ENCODE results near the gene VIP. TPM values are rescaled to one million over a fixed set of nuclear protein-coding genes. Genes with fewer than 3 reads are reported as not detected.

VIP gene
- total and polyA plus RNA-seq, 7 experiments from 2014 or later = not detected

DNA sequence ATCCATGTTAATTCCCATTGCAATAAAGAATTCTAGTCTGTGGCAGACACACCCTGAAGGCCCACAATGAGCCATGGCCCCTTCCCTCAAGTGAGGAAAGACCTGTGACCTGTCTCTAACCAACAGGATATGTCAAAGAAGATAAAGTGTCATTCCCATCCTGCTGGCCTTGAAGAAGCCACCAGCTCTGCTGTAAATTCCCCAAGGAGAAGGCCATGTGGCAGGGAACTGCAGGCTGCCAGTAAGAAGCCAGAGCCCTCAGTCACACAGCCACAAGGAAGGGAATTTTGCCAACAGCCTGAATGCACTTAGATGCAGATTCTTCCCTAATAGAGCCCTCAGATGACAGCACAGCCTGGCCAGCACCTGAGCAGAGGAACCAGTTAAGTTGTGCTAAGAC, 24.8 kb downstream of the VIP start:
- Histone ChIP-seq H3K4me3 (ENCODE audit: low read length) (no peak overlapping the region), H3K36me3 (ENCODE audit: control insufficient read depth in 2 of 3, insufficient read depth in 3 of 3, low read length in 3 of 3) (no peaks in the 10 kb centered on the region), H3K27ac (ENCODE audit: low read depth, low read length) (no peak overlapping the region), H3K9me3 (ENCODE audit: control insufficient read depth in 2 of 3, low read length in 3 of 3) (no peaks in the 10 kb centered on the region), H3K4me1 (ENCODE audit: control insufficient read depth in 2 of 2, insufficient read depth in 2 of 2, low read length in 2 of 2) (no peaks in the 10 kb centered on the region), H3K27me3 (ENCODE audit: control insufficient read depth in 2 of 2, insufficient read depth in 2 of 2, low read length in 2 of 2) (no peaks in the 10 kb centered on the region)
- Mint-ChIP-seq H3K9me3 (peaks cover 0 to 9% (median 0%) of the 10 kb centered on the region in 11 donors), H3K4me1 (no peaks in the 10 kb centered on the region), H3K27me3 (peaks cover 0 to 4% (median 0%) of the 10 kb centered on the region in 5 donors), H3K36me3 (no peaks in the 10 kb centered on the region), H3K27ac (no peak overlapping the region), H3K4me3 (no peak overlapping the region)
- ATAC-seq (no peak), DNase-seq (no peak)
- CTCF ChIA-PET = no interaction called here
- intact Hi-C loops (cut with micrococcal nuclease) = no loop called here
- POLR2A ChIA-PET = no interaction called here

DNA sequence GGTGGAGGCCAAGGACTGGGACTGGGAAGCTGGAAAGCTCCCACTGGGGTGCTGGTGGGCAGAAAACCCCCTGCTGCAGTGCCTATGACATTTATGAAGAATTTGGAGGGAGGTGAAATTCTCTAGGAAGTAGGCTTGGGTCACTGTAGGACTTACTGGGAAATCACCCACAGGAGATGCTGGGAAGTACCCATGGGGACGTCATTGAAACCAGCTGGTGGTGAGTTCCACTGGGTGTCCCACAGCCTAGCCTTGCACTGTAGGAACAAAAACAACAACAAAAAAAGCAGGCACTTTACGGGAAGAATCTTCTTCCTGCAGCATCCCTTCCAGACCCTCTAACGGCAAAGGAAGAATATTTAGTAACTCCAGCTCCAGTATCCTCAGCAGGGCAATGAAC, 26.2 kb downstream of the VIP start:
- intact Hi-C loops (cut with micrococcal nuclease) = no loop called here
- H3K36me3 Mint-ChIP-seq = no peaks in the 10 kb centered on the region
- Histone ChIP-seq H3K36me3 (ENCODE audit: control insufficient read depth in 2 of 3, insufficient read depth in 3 of 3, low read length in 3 of 3) (no peaks in the 10 kb centered on the region), H3K4me3 (ENCODE audit: low read length) (no peak overlapping the region), H3K27ac (ENCODE audit: low read depth, low read length) (no peak overlapping the region), H3K27me3 (ENCODE audit: control insufficient read depth in 2 of 2, insufficient read depth in 2 of 2, low read length in 2 of 2) (no peaks in the 10 kb centered on the region), H3K9me3 (ENCODE audit: control insufficient read depth in 2 of 3, low read length in 3 of 3) (no peaks in the 10 kb centered on the region), H3K4me1 (ENCODE audit: control insufficient read depth in 2 of 2, insufficient read depth in 2 of 2, low read length in 2 of 2) (no peaks in the 10 kb centered on the region)
- ChIA-PET CTCF (no interaction called here), POLR2A (no interaction called here)
- no peak overlapping the region for H3K27ac Mint-ChIP-seq
- H3K9me3 Mint-ChIP-seq = peaks cover 0 to 9% (median 0%) of the 10 kb centered on the region in 11 donors
- H3K4me1 Mint-ChIP-seq = no peaks in the 10 kb centered on the region
- DNase-seq = no peak
- H3K27me3 Mint-ChIP-seq = peaks cover 0 to 4% (median 0%) of the 10 kb centered on the region in 5 donors
- ATAC-seq = no peak
- no peak overlapping the region for H3K4me3 Mint-ChIP-seq

DNA sequence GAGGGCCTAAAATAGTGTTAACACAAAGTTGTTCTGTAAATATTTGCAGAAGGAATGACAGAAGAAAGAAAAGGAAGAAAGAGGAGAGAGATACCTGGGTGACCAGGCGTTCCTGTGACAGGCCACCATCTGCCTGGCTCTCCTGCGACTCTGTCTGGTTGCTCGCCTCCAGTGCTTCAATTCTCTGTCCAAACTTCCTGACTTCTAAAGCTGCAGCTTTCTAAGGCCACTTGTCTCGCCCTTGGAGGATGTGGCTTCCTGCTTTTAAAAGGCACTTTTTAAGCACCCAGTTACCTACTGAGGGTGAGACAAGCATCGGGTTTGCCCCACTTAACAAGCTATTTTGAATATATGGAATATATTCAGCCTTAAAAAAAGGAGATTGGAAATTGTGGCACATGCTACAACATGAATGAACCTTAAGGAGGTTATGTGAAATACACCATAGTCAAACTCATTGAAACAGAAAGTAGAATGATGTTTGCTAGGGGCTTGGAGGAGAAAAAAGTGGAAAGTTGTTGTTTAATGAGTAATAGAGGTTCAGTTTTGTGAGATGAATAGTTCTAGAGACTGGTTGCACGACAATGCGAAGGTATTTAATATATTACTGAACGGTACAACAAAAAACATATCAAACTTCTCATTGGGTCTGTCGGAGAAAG, 32.8 kb downstream of the VIP start:
- no peaks in the 10 kb centered on the region for H3K9me3 ChIP-seq (ENCODE audit: control insufficient read depth in 2 of 3, low read length in 3 of 3)
- H3K4me3 ChIP-seq (ENCODE audit: low read length) = no peak overlapping the region
- no peak overlapping the region for H3K27ac Mint-ChIP-seq
- peaks cover 0 to 9% (median 0%) of the 10 kb centered on the region in 11 donors for H3K9me3 Mint-ChIP-seq
- no peaks in the 10 kb centered on the region for H3K36me3 ChIP-seq (ENCODE audit: control insufficient read depth in 2 of 3, insufficient read depth in 3 of 3, low read length in 3 of 3)
- POLR2A ChIA-PET = no interaction called here
- intact Hi-C loops (cut with micrococcal nuclease) = no loop called here
- no peak for DNase-seq
- H3K4me1 ChIP-seq (ENCODE audit: control insufficient read depth in 2 of 2, insufficient read depth in 2 of 2, low read length in 2 of 2) = no peaks in the 10 kb centered on the region
- no peaks in the 10 kb centered on the region for H3K4me1 Mint-ChIP-seq
- no peak overlapping the region for H3K4me3 Mint-ChIP-seq
- H3K27me3 Mint-ChIP-seq = peaks cover 0 to 4% (median 0%) of the 10 kb centered on the region in 5 donors
- CTCF ChIA-PET = no interaction called here
- no peaks in the 10 kb centered on the region for H3K36me3 Mint-ChIP-seq
- ATAC-seq = no peak
- H3K27me3 ChIP-seq (ENCODE audit: control insufficient read depth in 2 of 2, insufficient read depth in 2 of 2, low read length in 2 of 2) = no peaks in the 10 kb centered on the region
- no peak overlapping the region for H3K27ac ChIP-seq (ENCODE audit: low read depth, low read length)

DNA sequence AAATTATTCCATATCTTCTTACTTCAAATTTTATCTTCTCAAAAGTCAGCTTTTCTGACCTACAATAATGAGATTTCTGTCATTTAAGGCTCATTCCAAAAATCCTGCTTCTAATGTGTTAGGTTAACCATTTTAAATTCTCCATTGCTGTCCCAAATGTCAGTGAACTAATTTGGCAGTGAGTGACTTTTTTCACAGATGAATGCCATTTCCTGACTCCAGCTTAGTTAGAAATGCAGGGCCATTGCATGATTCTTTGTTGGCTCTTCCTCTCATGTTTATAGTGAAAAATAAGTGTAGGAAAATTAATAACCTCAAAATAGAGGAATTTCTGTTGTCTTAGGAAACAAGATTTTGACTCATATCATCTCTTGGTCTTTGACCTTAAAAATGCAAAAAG, 44.1 kb downstream of the VIP start:
- no peaks in the 10 kb centered on the region for H3K36me3 Mint-ChIP-seq
- no peak overlapping the region for H3K4me3 ChIP-seq (ENCODE audit: low read length)
- no peaks in the 10 kb centered on the region for H3K4me1 Mint-ChIP-seq
- no peak overlapping the region for H3K27ac Mint-ChIP-seq
- no peaks in the 10 kb centered on the region for H3K9me3 ChIP-seq (ENCODE audit: control insufficient read depth in 2 of 3, low read length in 3 of 3)
- intact Hi-C loops (cut with micrococcal nuclease) = no loop called here
- no peaks in the 10 kb centered on the region for H3K4me1 ChIP-seq (ENCODE audit: control insufficient read depth in 2 of 2, insufficient read depth in 2 of 2, low read length in 2 of 2)
- CTCF ChIA-PET = no interaction called here
- POLR2A ChIA-PET = no interaction called here
- peaks cover 0 to 31% (median 23%) of the 10 kb centered on the region in 5 donors for H3K27me3 Mint-ChIP-seq
- no peaks in the 10 kb centered on the region for H3K27me3 ChIP-seq (ENCODE audit: control insufficient read depth in 2 of 2, insufficient read depth in 2 of 2, low read length in 2 of 2)
- no peak overlapping the region for H3K27ac ChIP-seq (ENCODE audit: low read depth, low read length)
- DNase-seq = no peak
- H3K4me3 Mint-ChIP-seq = no peak overlapping the region
- ATAC-seq = no peak
- no peaks in the 10 kb centered on the region for H3K36me3 ChIP-seq (ENCODE audit: control insufficient read depth in 2 of 3, insufficient read depth in 3 of 3, low read length in 3 of 3)
- peaks cover 0 to 2% (median 0%) of the 10 kb centered on the region in 11 donors for H3K9me3 Mint-ChIP-seq

DNA sequence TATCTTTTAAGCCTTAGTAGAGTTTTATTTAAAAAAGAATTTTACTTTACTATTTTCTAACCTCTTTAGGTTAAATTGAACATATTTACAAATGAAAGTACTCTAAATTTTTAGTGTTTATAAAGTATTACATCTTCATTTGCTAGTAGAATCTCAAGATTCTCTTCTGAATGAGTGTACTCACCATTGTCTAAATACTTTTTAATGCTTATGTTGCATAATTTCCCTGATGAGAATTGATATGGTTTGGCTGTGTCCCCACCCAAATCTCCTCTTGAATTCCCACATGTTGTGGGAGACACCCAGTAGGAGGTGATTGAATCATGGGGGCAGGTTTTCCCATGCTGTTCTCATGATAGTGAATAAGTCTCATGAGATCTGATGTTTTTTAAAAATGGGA, 53.6 kb downstream of the VIP start:
- no peaks in the 10 kb centered on the region for H3K4me1 ChIP-seq (ENCODE audit: control insufficient read depth in 2 of 2, insufficient read depth in 2 of 2, low read length in 2 of 2)
- no peak for ATAC-seq
- H3K36me3 Mint-ChIP-seq = no peaks in the 10 kb centered on the region
- ChIA-PET POLR2A (no interaction called here), CTCF (no interaction called here)
- H3K27me3 Mint-ChIP-seq = peaks cover 0 to 33% (median 21%) of the 10 kb centered on the region in 5 donors
- H3K4me3 Mint-ChIP-seq = no peak overlapping the region
- H3K9me3 Mint-ChIP-seq = peaks cover 0 to 8% (median 3%) of the 10 kb centered on the region in 11 donors
- no peaks in the 10 kb centered on the region for H3K36me3 ChIP-seq (ENCODE audit: control insufficient read depth in 2 of 3, insufficient read depth in 3 of 3, low read length in 3 of 3)
- H3K4me3 ChIP-seq (ENCODE audit: low read length) = no peak overlapping the region
- DNase-seq = no peak
- no peak overlapping the region for H3K27ac Mint-ChIP-seq
- no peak overlapping the region for H3K27ac ChIP-seq (ENCODE audit: low read depth, low read length)
- intact Hi-C loops (cut with micrococcal nuclease) = no loop called here
- no peaks in the 10 kb centered on the region for H3K9me3 ChIP-seq (ENCODE audit: control insufficient read depth in 2 of 3, low read length in 3 of 3)
- H3K27me3 ChIP-seq (ENCODE audit: control insufficient read depth in 2 of 2, insufficient read depth in 2 of 2, low read length in 2 of 2) = no peaks in the 10 kb centered on the region
- no peaks in the 10 kb centered on the region for H3K4me1 Mint-ChIP-seq

Other genes with a start within 250 kb of the VIP start
- gene SYNE1, start 113.4 kb upstream of the VIP start, total RNA-seq = 100 to 1,000 TPM in 4 of 5 experiments, 10 to 100 TPM in 1; 83.5 to 205 (median 180) TPM
- gene SYNE1, start 113.4 kb upstream of the VIP start, polyA plus RNA-seq = 10 to 100 TPM; 50.6 to 90.8 TPM
- 1 to 10 TPM in 1 of 5 experiments, under 1 TPM in 1, not detected in 3; 0.24 to 1.0 TPM for gene MYCT1, start 52.9 kb upstream of the VIP start, total RNA-seq
- not detected for gene MYCT1, start 52.9 kb upstream of the VIP start, polyA plus RNA-seq
- gene FBXO5, start 232.2 kb downstream of the VIP start, total RNA-seq = 10 to 100 TPM in 2 of 5 experiments, 1 to 10 TPM in 3; 3.2 to 50.2 (median 9.2) TPM
- gene FBXO5, start 232.2 kb downstream of the VIP start, polyA plus RNA-seq = 1 to 10 TPM; 5.3 to 9.0 TPM